ENCODE measurements around the gene CYP2A7. TPM values are rescaled to one million over a fixed set of nuclear protein-coding genes. Genes with fewer than 3 reads are reported as not detected.
A peak's percentile ranks its signal among the peaks of the same experiment; 100 is the strongest.
"Not testable (repeated sequence)": the region's sequence is repeated elsewhere in the genome, so short reads cannot be mapped to it uniquely, and the experiment has no call there.

Gene CYP2A7
- total RNA-seq: 1.7 TPM
- long read RNA-seq: 0 reads

GRCh38 chr19:40882062-40882461 is at the start of gene CYP2A7:
CYP2A7 (minus strand) TSS chr19:40882231; CDS start chr19:40882210, 21 bp downstream.
- intact Hi-C loops (cut with DNase I); H3K36me3 ChIP-seq; H3K4me1 ChIP-seq; H3K27ac ChIP-seq; H3K9me3 ChIP-seq; DNase-seq; H3K27me3 ChIP-seq; H3K4me3 ChIP-seq; ATAC-seq: not testable (repeated sequence)

- H3K27ac ChIP-seq; H3K4me1 ChIP-seq; H3K36me3 ChIP-seq; intact Hi-C loops (cut with DNase I); H3K9me3 ChIP-seq; H3K27me3 ChIP-seq; DNase-seq; H3K4me3 ChIP-seq; ATAC-seq: not testable (repeated sequence)
These were observed 48.8 kb upstream of the CYP2A7 start for GRCh38 chr19:40930799-40931198.

- intact Hi-C loops (cut with DNase I); H3K4me3 ChIP-seq; H3K27ac ChIP-seq; H3K9me3 ChIP-seq; H3K27me3 ChIP-seq; H3K4me1 ChIP-seq; DNase-seq; H3K36me3 ChIP-seq: not testable (repeated sequence)
- ATAC-seq: peak; percentile 33
These were observed 47.9 kb upstream of the CYP2A7 start for GRCh38 chr19:40929942-40930341.

DNA sequence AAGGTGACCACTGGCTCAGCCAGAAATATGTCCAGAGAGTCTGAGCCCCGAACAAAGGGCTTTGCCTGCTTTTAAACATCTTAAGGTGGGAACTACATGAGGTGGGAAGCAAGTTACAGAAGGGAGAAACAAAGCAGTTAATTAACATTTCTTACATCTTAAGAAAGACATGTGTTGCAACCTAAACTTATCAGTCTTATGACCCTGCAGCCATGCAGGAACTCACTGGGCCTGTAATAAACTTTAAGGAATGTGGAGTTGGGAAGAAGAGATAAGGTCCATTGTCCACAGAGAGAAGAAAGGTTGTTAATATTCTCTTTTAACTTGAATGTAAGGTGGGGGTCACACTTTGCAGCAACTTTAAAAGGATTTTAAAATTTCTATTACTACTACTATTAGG is 46.8 kb upstream of the CYP2A7 start:
- H3K4me1 ChIP-seq: no peaks in the 10 kb centered on the region
- H3K9me3 ChIP-seq: no peaks in the 10 kb centered on the region
- intact Hi-C loops (cut with DNase I): no loop called here
- no peaks in the 10 kb centered on the region for H3K36me3 ChIP-seq
- H3K27me3 ChIP-seq: no peaks in the 10 kb centered on the region
- TF ChIP-seq, protein P1, sequence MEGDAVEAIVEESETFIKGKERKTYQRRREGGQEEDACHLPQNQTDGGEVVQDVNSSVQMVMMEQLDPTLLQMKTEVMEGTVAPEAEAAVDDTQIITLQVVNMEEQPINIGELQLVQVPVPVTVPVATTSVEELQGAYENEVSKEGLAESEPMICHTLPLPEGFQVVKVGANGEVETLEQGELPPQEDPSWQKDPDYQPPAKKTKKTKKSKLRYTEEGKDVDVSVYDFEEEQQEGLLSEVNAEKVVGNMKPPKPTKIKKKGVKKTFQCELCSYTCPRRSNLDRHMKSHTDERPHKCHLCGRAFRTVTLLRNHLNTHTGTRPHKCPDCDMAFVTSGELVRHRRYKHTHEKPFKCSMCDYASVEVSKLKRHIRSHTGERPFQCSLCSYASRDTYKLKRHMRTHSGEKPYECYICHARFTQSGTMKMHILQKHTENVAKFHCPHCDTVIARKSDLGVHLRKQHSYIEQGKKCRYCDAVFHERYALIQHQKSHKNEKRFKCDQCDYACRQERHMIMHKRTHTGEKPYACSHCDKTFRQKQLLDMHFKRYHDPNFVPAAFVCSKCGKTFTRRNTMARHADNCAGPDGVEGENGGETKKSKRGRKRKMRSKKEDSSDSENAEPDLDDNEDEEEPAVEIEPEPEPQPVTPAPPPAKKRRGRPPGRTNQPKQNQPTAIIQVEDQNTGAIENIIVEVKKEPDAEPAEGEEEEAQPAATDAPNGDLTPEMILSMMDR (IDR thresholded peaks at IDR 0.05): no peak
- peak overlapping the region; percentile 50 for H3K4me3 ChIP-seq
- H3K27ac ChIP-seq: no peak overlapping the region
- ATAC-seq (no peak), DNase-seq (no peak)

- peak overlapping the region; percentile 50 for H3K4me3 ChIP-seq
- H3K9me3 ChIP-seq: no peaks in the 10 kb centered on the region
- H3K4me1 ChIP-seq: no peaks in the 10 kb centered on the region
- no peaks in the 10 kb centered on the region for H3K27me3 ChIP-seq
- TF ChIP-seq, protein P1 (IDR thresholded peaks at IDR 0.05): no peak
- H3K36me3 ChIP-seq: no peaks in the 10 kb centered on the region
- no peak for ATAC-seq
- intact Hi-C loops (cut with DNase I): no loop called here
- no peak overlapping the region for H3K27ac ChIP-seq
- DNase-seq: no peak
These were observed 45.5 kb upstream of the CYP2A7 start for GRCh38 chr19:40927567-40927966.

DNA sequence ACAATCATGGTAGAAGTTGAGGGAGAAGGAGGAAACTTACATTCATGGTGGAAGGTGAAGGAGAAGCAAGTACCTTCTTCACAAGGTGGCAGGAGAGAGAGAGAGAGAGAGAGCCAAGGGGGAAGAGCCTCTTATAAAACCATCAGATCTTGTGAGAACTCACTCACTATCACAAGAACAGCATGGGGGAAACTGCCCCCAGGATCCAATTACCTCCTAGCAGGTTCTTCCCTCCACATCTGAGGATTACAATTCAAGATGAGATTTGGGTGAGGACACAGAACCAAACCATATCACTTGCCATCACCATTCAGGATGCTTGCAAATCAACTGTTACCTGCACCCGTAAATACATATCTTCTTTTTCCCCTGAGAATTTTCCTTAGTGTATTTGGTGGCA is 44.2 kb upstream of the CYP2A7 start:
- H3K36me3 ChIP-seq; DNase-seq; H3K27me3 ChIP-seq; intact Hi-C loops (cut with DNase I); H3K4me1 ChIP-seq; ATAC-seq; H3K9me3 ChIP-seq: not testable (repeated sequence)
- Histone ChIP-seq H3K4me3 (peak overlapping the region; percentile 50), H3K27ac (peak overlapping the region; percentile 80)

DNA sequence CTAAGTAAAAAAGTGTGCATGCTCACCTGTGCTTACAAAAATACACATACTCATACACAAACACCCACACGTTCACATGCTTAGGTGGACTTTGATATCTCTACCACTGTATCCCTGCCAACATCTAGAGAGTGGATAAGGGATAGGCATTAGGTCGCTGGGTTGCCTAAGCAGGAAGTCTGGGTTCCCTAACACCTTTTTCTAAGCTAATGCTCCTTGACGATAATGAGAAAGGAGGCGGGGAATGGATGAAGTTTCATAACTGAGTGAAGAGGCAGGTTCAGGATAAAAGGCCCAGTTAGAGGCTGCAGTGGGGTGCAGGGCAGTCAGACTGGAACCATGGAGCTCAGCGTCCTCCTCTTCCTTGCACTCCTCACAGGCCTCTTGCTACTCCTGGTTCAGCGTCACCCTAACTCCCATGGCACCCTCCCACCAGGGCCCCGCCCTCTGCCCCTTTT is 41.9 kb upstream of the CYP2A7 start:
- TF ChIP-seq, protein P1 (IDR thresholded peaks at IDR 0.05): no peak
- Histone ChIP-seq H3K4me1 (peaks cover 8% of the 10 kb centered on the region), H3K4me3 (peak overlapping the region; percentile 50), H3K27me3 (no peaks in the 10 kb centered on the region), H3K36me3 (no peaks in the 10 kb centered on the region), H3K27ac (peak overlapping the region; percentile 80), H3K9me3 (peaks cover 3% of the 10 kb centered on the region)
- ATAC-seq (peak; percentile 86), DNase-seq (peak; percentile 86)
- intact Hi-C loops (cut with DNase I): no loop called here

GRCh38 chr19:40922237-40923160 is 40.5 kb upstream of the CYP2A7 start:
- ATAC-seq; intact Hi-C loops (cut with DNase I); H3K27me3 ChIP-seq; H3K4me1 ChIP-seq; H3K9me3 ChIP-seq; H3K36me3 ChIP-seq; DNase-seq; H3K4me3 ChIP-seq: not testable (repeated sequence)
- peak overlapping the region; percentile 36 for H3K27ac ChIP-seq
